Germinal center (tissue), 1 donor: Measurements from ENCODE around the gene CAMK2A.

Source experiments
- DNase-seq: peaks from one replicate; pipeline ENCODE4 v3.0.0; 2012; ENCODE audit warnings: mixed read lengths, low spot score

CAMK2A gene

GRCh38 chr5:150289551-150290390 lies at the start of gene CAMK2A:
CAMK2A (minus strand) TSS chr5:150289773; CDS start chr5:150289625, 148 bp downstream.
- DNase-seq: no peak

- DNase-seq: no peak
Measured at GRCh38 chr5:150339165-150339564, 49.6 kb upstream of the CAMK2A start.

GRCh38 chr5:150338546-150338945 lies 49.0 kb upstream of the CAMK2A start:
- DNase-seq: no peak

GRCh38 chr5:150335778-150336177 lies 46.2 kb upstream of the CAMK2A start:
- no peak for DNase-seq

- no peak for DNase-seq
Measured at GRCh38 chr5:150333400-150333799, 43.8 kb upstream of the CAMK2A start.

- no peak for DNase-seq
Measured at GRCh38 chr5:150329881-150330876, 40.6 kb upstream of the CAMK2A start.

GRCh38 chr5:150329038-150329437 lies 39.5 kb upstream of the CAMK2A start:
- no peak for DNase-seq

GRCh38 chr5:150328515-150328914 lies 38.9 kb upstream of the CAMK2A start:
- DNase-seq: no peak

- DNase-seq: no peak
Measured at GRCh38 chr5:150327139-150327538, 37.6 kb upstream of the CAMK2A start.

- no peak for DNase-seq
Measured at GRCh38 chr5:150326707-150327106, 37.1 kb upstream of the CAMK2A start.

GRCh38 chr5:150325426-150325825 lies 35.9 kb upstream of the CAMK2A start:
- no peak for DNase-seq

GRCh38 chr5:150323819-150324218 lies 34.2 kb upstream of the CAMK2A start:
- DNase-seq: no peak

- DNase-seq: no peak
Measured at GRCh38 chr5:150323092-150323491, 33.5 kb upstream of the CAMK2A start.

- no peak for DNase-seq
Measured at GRCh38 chr5:150322202-150322601, 32.6 kb upstream of the CAMK2A start.

GRCh38 chr5:150321784-150322183 lies 32.2 kb upstream of the CAMK2A start:
- no peak for DNase-seq

GRCh38 chr5:150321211-150321610 lies 31.6 kb upstream of the CAMK2A start:
- DNase-seq: no peak

GRCh38 chr5:150320044-150320613 lies 30.6 kb upstream of the CAMK2A start:
- DNase-seq: no peak

- no peak for DNase-seq
Measured at GRCh38 chr5:150319484-150319790, 29.9 kb upstream of the CAMK2A start.

- no peak for DNase-seq
Measured at GRCh38 chr5:150318613-150319483, 29.3 kb upstream of the CAMK2A start.

GRCh38 chr5:150317048-150318003 lies 27.8 kb upstream of the CAMK2A start:
- DNase-seq: no peak
